IMR-90 (cell line): ENCODE results near the gene TENT5C. TPM values are rescaled to one million over a fixed set of nuclear protein-coding genes. Genes with fewer than 3 reads are reported as not detected.

Experiments
- ATAC-seq: fragments of 200-7000 bp; cut with Tn5 transposase; 2 replicates; pipeline ENCODE4 v1.9.1; 2020; ENCODE audit warnings: low read depth, mild to moderate bottlenecking, moderate library complexity
- BruUV-seq: library from RNA; stranded (reverse); fragments of 400-500 nt; replicated peaks from 2 replicates; lab custom pipeline; 2021; lab: Mats Ljungman, UMichigan
- CTCF ChIA-PET: fragments of 300-600 bp; formaldehyde crosslinking; extraction: SDS; loops from one replicate; lab custom pipeline; 2021; ENCODE audit warnings: antibody characterized with exemption; lab: Yijun Ruan, JAX
- POLR2A ChIA-PET: fragments of 300-600 bp; sonication (Branson Sonifier 250); formaldehyde crosslinking; loops from one replicate; lab custom pipeline; 2022; ENCODE audit warnings: antibody characterized with exemption; ENCODE audit not compliant: unreplicated experiment; lab: Charles Lee
- DNase-seq: peaks from one replicate; pipeline ENCODE4 v3.0.0; 2013
- H2AFZ ChIP-seq: replicated peaks from 2 replicates; pipeline ENCODE3; 2013; ENCODE audit warnings: low read length, mild to moderate bottlenecking; ENCODE audit not compliant: poor library complexity
- H2AK5ac ChIP-seq: 2 replicates; pipeline ENCODE4 v1.6.1; 2013; ENCODE audit warnings: low read depth, low read length, inconsistent platforms
- H2AK9ac ChIP-seq: replicated peaks from 2 replicates; pipeline ENCODE3; 2013; ENCODE audit warnings: mild to moderate bottlenecking, low read depth, low read length, moderate library complexity; ENCODE audit not compliant: poor library complexity
- H2BK120ac ChIP-seq: 2 replicates; pipeline ENCODE4 v1.6.1; 2013; ENCODE audit warnings: low read depth, low read length, inconsistent platforms
- H2BK15ac ChIP-seq: 3 replicates; pipeline ENCODE4 v1.6.1; 2013; ENCODE audit warnings: low read depth, low read length, inconsistent platforms
- H2BK20ac ChIP-seq: 2 replicates; pipeline ENCODE4 v1.6.1; 2013; ENCODE audit warnings: low read depth, mild to moderate bottlenecking, inconsistent platforms, low read length, moderate library complexity
- H2BK5ac ChIP-seq: 2 replicates; pipeline ENCODE4 v1.6.1; 2013; ENCODE audit warnings: mild to moderate bottlenecking, low read depth, low read length, inconsistent platforms; ENCODE audit not compliant: poor library complexity, severe bottlenecking
- H3K14ac ChIP-seq: replicated peaks from 2 replicates; pipeline ENCODE4 v1.6.1; 2013; ENCODE audit warnings: low read depth, low read length, inconsistent platforms
- H3K18ac ChIP-seq: 2 replicates; pipeline ENCODE4 v1.6.1; 2013; ENCODE audit warnings: low read depth, low read length, control low read depth
- H3K23ac ChIP-seq: 2 replicates; pipeline ENCODE4 v1.6.1; 2013; ENCODE audit warnings: low read depth, low read length, inconsistent platforms
- H3K27ac ChIP-seq: 2 replicates; pipeline ENCODE4 v1.5.1; 2013; ENCODE audit warnings: mild to moderate bottlenecking, control low read depth, low read length; ENCODE audit not compliant: insufficient read depth
- H3K27me3 ChIP-seq: 2 replicates; pipeline ENCODE4 v1.6.1; 2013; ENCODE audit warnings: low read length; ENCODE audit not compliant: control insufficient read depth, insufficient read depth
- H3K36me3 ChIP-seq: 2 replicates; pipeline ENCODE4 v1.6.1; 2013; ENCODE audit warnings: low read length, mixed read lengths; ENCODE audit not compliant: control insufficient read depth, insufficient read depth
- H3K4ac ChIP-seq: 2 replicates; pipeline ENCODE4 v1.6.1; 2013; ENCODE audit warnings: low read depth, low read length, inconsistent platforms
- H3K4me1 ChIP-seq: 2 replicates; pipeline ENCODE4 v1.6.1; 2013; ENCODE audit warnings: low read length, mixed read lengths; ENCODE audit not compliant: control insufficient read depth, insufficient read depth
- H3K4me2 ChIP-seq: 2 replicates; pipeline ENCODE4 v1.6.1; 2013; ENCODE audit warnings: low read depth, mild to moderate bottlenecking, control low read depth, low read length, moderate library complexity
- H3K4me3 ChIP-seq: 2 replicates; pipeline ENCODE4 v1.5.1; 2013; ENCODE audit warnings: low read depth, mild to moderate bottlenecking, control low read depth, low read length, moderate library complexity; ENCODE audit not compliant: insufficient read depth
- H3K56ac ChIP-seq: 2 replicates; pipeline ENCODE4 v1.6.1; 2013; ENCODE audit warnings: low read length, inconsistent platforms; ENCODE audit not compliant: insufficient read depth; ENCODE audit errors: extremely low read depth
- H3K79me1 ChIP-seq, 2 experiments: 2 replicates each; pipeline ENCODE4 v1.6.1; 2013; ENCODE audit warnings: low read length in 2 of 2, inconsistent platforms in 1 of 2, low read depth in 1 of 2
- H3K9ac ChIP-seq: 2 replicates; pipeline ENCODE4 v1.6.1; 2013; ENCODE audit warnings: low read depth, low read length, control low read depth
- H3K9me1 ChIP-seq: 2 replicates; pipeline ENCODE4 v1.6.1; 2013; ENCODE audit warnings: low read length, inconsistent platforms; ENCODE audit not compliant: insufficient read depth
- H3K9me3 ChIP-seq: 2 replicates; pipeline ENCODE4 v1.6.1; 2013; ENCODE audit warnings: low read length; ENCODE audit not compliant: control insufficient read depth, insufficient read depth
- H4K20me1 ChIP-seq: 2 replicates; pipeline ENCODE4 v1.6.1; 2013; ENCODE audit warnings: low read length, inconsistent platforms; ENCODE audit not compliant: insufficient read depth
- H4K5ac ChIP-seq: 2 replicates; pipeline ENCODE4 v1.6.1; 2013; ENCODE audit warnings: mild to moderate bottlenecking, low read depth, low read length, control low read depth
- H4K8ac ChIP-seq, 2 experiments: 2 replicates each; pipeline ENCODE4 v1.6.1; 2013; ENCODE audit warnings: low read depth in 2 of 2, low read length in 2 of 2, control low read depth in 1 of 2, inconsistent platforms in 1 of 2
- H4K91ac ChIP-seq: 2 replicates; pipeline ENCODE4 v1.6.1; 2013; ENCODE audit warnings: low read depth, low read length, inconsistent platforms; ENCODE audit not compliant: insufficient read depth
- BHLHE40 ChIP-seq: fragments of 150-350 bp; IDR thresholded peaks from 2 replicates; pipeline ENCODE4 v1.6.1; 2016; ENCODE audit warnings: mild to moderate bottlenecking, low read depth, low read length
- CEBPB ChIP-seq: IDR thresholded peaks from 2 replicates; pipeline ENCODE4 v1.6.1; 2012; ENCODE audit warnings: low read depth, low read length, improper control_type of control experiment
- CHD1 ChIP-seq: IDR thresholded peaks from 2 replicates; pipeline ENCODE4 v1.6.1; 2012; ENCODE audit warnings: low read depth, low read length, improper control_type of control experiment
- FOS ChIP-seq: fragments of 150-350 bp; IDR thresholded peaks from 2 replicates; pipeline ENCODE4 v1.6.1; 2016; ENCODE audit warnings: low read depth, low read length
- MAFK ChIP-seq: IDR thresholded peaks from 2 replicates; pipeline ENCODE4 v1.6.1; 2012; ENCODE audit warnings: low read depth, low read length, improper control_type of control experiment
- MAZ ChIP-seq: IDR thresholded peaks from 2 replicates; pipeline ENCODE4 v1.6.1; 2012; ENCODE audit warnings: low read depth, mild to moderate bottlenecking, low read length, improper control_type of control experiment, moderate library complexity, borderline replicate concordance
- MXI1 ChIP-seq: IDR thresholded peaks from 2 replicates; pipeline ENCODE4 v1.6.1; 2012; ENCODE audit warnings: low read depth, mild to moderate bottlenecking, low read length, moderate library complexity, borderline replicate concordance
- NFE2L2 ChIP-seq: fragments of 150-350 bp; IDR thresholded peaks from 2 replicates; pipeline ENCODE4 v1.6.1; 2016; ENCODE audit warnings: low read depth, mild to moderate bottlenecking, low read length
- POLR2A ChIP-seq: IDR thresholded peaks from 2 replicates; pipeline ENCODE4 v1.6.1; 2012; ENCODE audit warnings: mild to moderate bottlenecking, low read depth, low read length
- RAD21 ChIP-seq: IDR thresholded peaks from 2 replicates; pipeline ENCODE4 v1.6.1; 2012; ENCODE audit warnings: low read length, improper control_type of control experiment
- RCOR1 ChIP-seq: IDR thresholded peaks from 2 replicates; pipeline ENCODE4 v1.6.1; 2012; ENCODE audit warnings: mild to moderate bottlenecking, low read length, improper control_type of control experiment; ENCODE audit not compliant: insufficient replicate concordance
- RFX5 ChIP-seq: IDR thresholded peaks from 2 replicates; pipeline ENCODE4 v1.8.0; 2012; ENCODE audit warnings: low read depth, mild to moderate bottlenecking, low read length, moderate library complexity
- SMC3 ChIP-seq: fragments of 150-350 bp; IDR thresholded peaks from 2 replicates; pipeline ENCODE4 v1.6.1; 2016; ENCODE audit warnings: low read depth, mild to moderate bottlenecking, antibody characterized with exemption, low read length, moderate library complexity
- WGBS, 2 experiments: methylation state at CpG; one replicate each; pipeline versions ENCODE4 v1.1.5 to v1.1.7; 2013; ENCODE audit warnings: missing lambda C conversion rate in 2 of 2; ENCODE audit not compliant: insufficient read length in 1 of 2; ENCODE audit errors: extremely low coverage in 2 of 2; 5-methylcytosine and 5-hydroxymethylcytosine counted together
- dilution Hi-C: fragments of 300-500 bp; cut with HindIII; formaldehyde crosslinking; loops from one replicate; pipeline ENCODE4 v1.14.3; 2018; ENCODE audit warnings: low sequenced_read_pairs; ENCODE audit not compliant: unreplicated experiment
- in situ Hi-C: fragments of 300-500 bp; cut with MboI; formaldehyde crosslinking; loops from 3 replicates; pipeline ENCODE4 v1.14.3; 2019; ENCODE audit warnings: low sequenced_read_pairs, inconsistent platforms, mixed read lengths
- intact Hi-C: fragments of 100-400 bp; cut with micrococcal nuclease; formaldehyde crosslinking; loops from 2 replicates; pipeline ENCODE4 v1.10.0; 2022
- polyA plus RNA-seq, 3 experiments: library from polyadenylated mRNA; depleted of rRNA; stranded (reverse); fragments of >200 nt; gene quantifications; 2 replicates each; pipeline ENCODE4 v1.2.3, GENCODE V29; 2012; ENCODE audit warnings: low replicate concordance in 1 of 3
- total RNA-seq: library from RNA; depleted of rRNA; stranded (reverse); fragments of >200 nt; gene quantifications from 2 replicates; pipeline ENCODE4 v1.2.3, GENCODE V29; 2012
- TF ChIP-seq, protein P1 (sequence below): fragments of 150-350 bp; IDR thresholded peaks from 2 replicates; pipeline ENCODE4 v1.6.1; 2016; ENCODE audit warnings: low read depth, mild to moderate bottlenecking, low read length, moderate library complexity, borderline replicate concordance
- TF ChIP-seq, protein P2 (sequence below): conservative IDR thresholded peaks from 2 replicates; pipeline ENCODE4 v1.5.1; 2012; ENCODE audit warnings: mild to moderate bottlenecking, low read depth, low read length, improper control_type of control experiment
- TF ChIP-seq, protein P3 (sequence below): fragments of 150-350 bp; IDR thresholded peaks from 2 replicates; pipeline ENCODE4 v1.6.1; 2017; ENCODE audit warnings: mild to moderate bottlenecking, antibody characterized with exemption, low read length, low read depth

TENT5C gene
- total and polyA plus RNA-seq, 2 of the 4 experiments (the other 2 are of a cell fraction), result 1.5 to 4.1 TPM

DNA sequence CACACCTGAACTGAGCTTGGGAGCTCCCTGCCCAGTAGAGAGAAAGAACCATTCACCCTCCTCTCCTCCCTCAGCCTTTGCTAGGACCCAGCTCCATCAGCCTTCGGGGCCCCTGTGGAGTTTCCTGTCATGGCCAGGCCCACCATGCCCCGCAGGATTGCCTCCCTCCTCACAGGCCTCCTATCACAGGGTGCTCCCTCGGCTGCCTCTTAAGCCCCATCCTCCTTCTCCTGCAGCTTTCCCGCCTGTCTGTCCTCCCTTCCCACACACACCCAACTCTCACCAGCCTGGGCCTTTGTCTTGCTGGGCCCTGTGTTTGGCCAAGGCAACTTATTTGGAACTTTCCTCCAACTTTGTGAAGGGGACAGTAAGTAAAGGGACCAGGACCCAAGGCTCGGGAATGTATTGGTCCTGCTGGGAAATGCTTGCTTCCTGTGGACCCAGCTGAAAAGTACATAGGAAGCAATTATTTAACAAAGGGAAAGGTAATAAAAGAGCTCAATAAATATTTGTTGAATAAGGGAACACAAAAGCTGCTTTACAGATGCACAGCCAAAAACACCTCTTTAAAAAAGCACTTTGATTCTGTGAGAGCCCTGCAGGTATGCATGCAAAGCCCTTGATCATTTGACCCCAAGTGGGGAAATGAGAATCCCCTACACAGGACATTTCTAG lies 31.6 kb upstream of the TENT5C start:
- dilution Hi-C loops, result no loop called here
- ChIA-PET POLR2A (no interaction called here), CTCF (no interaction called here)
- ATAC-seq (no peak), DNase-seq (no peak)
- H2AK5ac ChIP-seq, result no peak overlapping the region
- no peak overlapping the region for H3K27ac ChIP-seq
- no peak overlapping the region for H3K4me2 ChIP-seq
- no peaks in the 10 kb centered on the region for H4K20me1 ChIP-seq
- H3K9me1 ChIP-seq, result no peaks in the 10 kb centered on the region
- no peaks in the 10 kb centered on the region for H3K9me3 ChIP-seq
- no peak overlapping the region for H4K5ac ChIP-seq
- no peak overlapping the region for H3K56ac ChIP-seq
- H2AK9ac ChIP-seq, result no peak overlapping the region
- H2BK5ac ChIP-seq, result no peak overlapping the region
- no TSS peak for BruUV-seq
- H4K91ac ChIP-seq, result no peak overlapping the region
- H2BK15ac ChIP-seq, result no peak overlapping the region
- no peaks in the 10 kb centered on the region for H3K79me1 ChIP-seq
- no peak overlapping the region for H3K4ac ChIP-seq
- WGBS, 2 experiments, result 34% methylated on average over 2 of the region's 5 CpGs; no CpG with 5 or more reads in 1 of the 2 experiments
- no peaks in the 10 kb centered on the region; the same call in 1 of the 2 replicates for H3K4me1 ChIP-seq
- no peak overlapping the region for H3K14ac ChIP-seq
- no peak overlapping the region for H3K23ac ChIP-seq
- H2AFZ ChIP-seq, result no peak overlapping the region
- H4K8ac ChIP-seq, result no peak overlapping the region
- intact Hi-C loops, result no loop called here
- TF ChIP-seq RCOR1 (no peak), SMC3 (no peak), FOS (no peak), MAFK (no peak), CHD1 (no peak), RAD21 (no peak), MXI1 (no peak), NFE2L2 (no peak), CEBPB (no peak), MAZ (no peak), POLR2A (no peak), BHLHE40 (no peak), RFX5 (no peak)
- TF ChIP-seq, protein P1, sequence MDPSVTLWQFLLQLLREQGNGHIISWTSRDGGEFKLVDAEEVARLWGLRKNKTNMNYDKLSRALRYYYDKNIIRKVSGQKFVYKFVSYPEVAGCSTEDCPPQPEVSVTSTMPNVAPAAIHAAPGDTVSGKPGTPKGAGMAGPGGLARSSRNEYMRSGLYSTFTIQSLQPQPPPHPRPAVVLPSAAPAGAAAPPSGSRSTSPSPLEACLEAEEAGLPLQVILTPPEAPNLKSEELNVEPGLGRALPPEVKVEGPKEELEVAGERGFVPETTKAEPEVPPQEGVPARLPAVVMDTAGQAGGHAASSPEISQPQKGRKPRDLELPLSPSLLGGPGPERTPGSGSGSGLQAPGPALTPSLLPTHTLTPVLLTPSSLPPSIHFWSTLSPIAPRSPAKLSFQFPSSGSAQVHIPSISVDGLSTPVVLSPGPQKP, result no peak
- TF ChIP-seq, protein P2, sequence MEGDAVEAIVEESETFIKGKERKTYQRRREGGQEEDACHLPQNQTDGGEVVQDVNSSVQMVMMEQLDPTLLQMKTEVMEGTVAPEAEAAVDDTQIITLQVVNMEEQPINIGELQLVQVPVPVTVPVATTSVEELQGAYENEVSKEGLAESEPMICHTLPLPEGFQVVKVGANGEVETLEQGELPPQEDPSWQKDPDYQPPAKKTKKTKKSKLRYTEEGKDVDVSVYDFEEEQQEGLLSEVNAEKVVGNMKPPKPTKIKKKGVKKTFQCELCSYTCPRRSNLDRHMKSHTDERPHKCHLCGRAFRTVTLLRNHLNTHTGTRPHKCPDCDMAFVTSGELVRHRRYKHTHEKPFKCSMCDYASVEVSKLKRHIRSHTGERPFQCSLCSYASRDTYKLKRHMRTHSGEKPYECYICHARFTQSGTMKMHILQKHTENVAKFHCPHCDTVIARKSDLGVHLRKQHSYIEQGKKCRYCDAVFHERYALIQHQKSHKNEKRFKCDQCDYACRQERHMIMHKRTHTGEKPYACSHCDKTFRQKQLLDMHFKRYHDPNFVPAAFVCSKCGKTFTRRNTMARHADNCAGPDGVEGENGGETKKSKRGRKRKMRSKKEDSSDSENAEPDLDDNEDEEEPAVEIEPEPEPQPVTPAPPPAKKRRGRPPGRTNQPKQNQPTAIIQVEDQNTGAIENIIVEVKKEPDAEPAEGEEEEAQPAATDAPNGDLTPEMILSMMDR, result no peak
- TF ChIP-seq, protein P3, sequence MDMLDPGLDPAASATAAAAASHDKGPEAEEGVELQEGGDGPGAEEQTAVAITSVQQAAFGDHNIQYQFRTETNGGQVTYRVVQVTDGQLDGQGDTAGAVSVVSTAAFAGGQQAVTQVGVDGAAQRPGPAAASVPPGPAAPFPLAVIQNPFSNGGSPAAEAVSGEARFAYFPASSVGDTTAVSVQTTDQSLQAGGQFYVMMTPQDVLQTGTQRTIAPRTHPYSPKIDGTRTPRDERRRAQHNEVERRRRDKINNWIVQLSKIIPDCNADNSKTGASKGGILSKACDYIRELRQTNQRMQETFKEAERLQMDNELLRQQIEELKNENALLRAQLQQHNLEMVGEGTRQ, result no peak
- in situ Hi-C loops, result no loop called here
- no peaks in the 10 kb centered on the region for H3K36me3 ChIP-seq
- no peak overlapping the region for H3K4me3 ChIP-seq
- H2BK20ac ChIP-seq, result no peak overlapping the region
- no peak overlapping the region for H2BK120ac ChIP-seq
- H3K9ac ChIP-seq, result no peak overlapping the region
- no peak overlapping the region for H3K18ac ChIP-seq
- H3K27me3 ChIP-seq, result peaks cover 14% of the 10 kb centered on the region
